HFFc6 (cell line): ENCODE data around the gene CBLL1. TPM values are rescaled to one million over a fixed set of nuclear protein-coding genes. Genes with fewer than 3 reads are reported as not detected.

Source experiments
- DNase-seq: peaks from one replicate; pipeline ENCODE4 v3.0.0-alpha.2; 2018
- H3K27ac Mint-ChIP-seq: 2 replicates; pipeline ENCODE4 v1.8.0; 2020; ENCODE audit warnings: mild to moderate bottlenecking, mixed read lengths
- H3K27me3 Mint-ChIP-seq: 2 replicates; pipeline ENCODE4 v1.8.0; 2021; ENCODE audit warnings: mild to moderate bottlenecking, moderate library complexity, mixed read lengths; ENCODE audit not compliant: insufficient read depth
- H3K36me3 Mint-ChIP-seq: 2 replicates; pipeline ENCODE4 v1.8.0; 2021; ENCODE audit warnings: low read depth, mixed read lengths
- H3K4me1 Mint-ChIP-seq: 2 replicates; pipeline ENCODE4 v1.8.0; 2020; ENCODE audit warnings: low read depth, mixed read lengths
- H3K4me3 Mint-ChIP-seq: 2 replicates; pipeline ENCODE4 v1.8.0; 2020; ENCODE audit warnings: mild to moderate bottlenecking, moderate library complexity, mixed read lengths
- H3K9me3 Mint-ChIP-seq: 2 replicates; pipeline ENCODE4 v1.8.0; 2020; ENCODE audit warnings: mild to moderate bottlenecking, mixed read lengths
- CTCF ChIP-seq: fragments of 200-600 bp; sonication (generic); IDR thresholded peaks from 2 replicates; pipeline ENCODE4 v1.5.0; 2021; ENCODE audit warnings: antibody characterized with exemption, mild to moderate bottlenecking
- total RNA-seq, 6 experiments: library from RNA; stranded (reverse); fragmentation: NEBNext Ultra II Directional; extraction: Animal tissue kit (Norgen Biotek cat#: 25700); gene quantifications; 2 replicates in 1 of 6; 3 replicates in 5 of 6; pipeline ENCODE4 v1.2.3, GENCODE V29; 2021

Gene CBLL1
- total RNA-seq, 6 experiments from 2014 or later = 20.8 to 25.7 (median 23.5) TPM

- peaks cover 29% of the 10 kb centered on the region for H3K4me1 Mint-ChIP-seq
- H3K27ac Mint-ChIP-seq = no peak overlapping the region
- no peaks in the 10 kb centered on the region for H3K36me3 Mint-ChIP-seq
- no peak for TF ChIP-seq CTCF
- H3K4me3 Mint-ChIP-seq = no peak overlapping the region
- no peaks in the 10 kb centered on the region for H3K9me3 Mint-ChIP-seq
- no peak for DNase-seq
- no peaks in the 10 kb centered on the region; the same call in 1 of the 2 replicates for H3K27me3 Mint-ChIP-seq
These were observed 31.9 kb upstream of the CBLL1 start for GRCh38 chr7:107712025-107712424.

GRCh38 chr7:107712896-107713295, 31.0 kb upstream of the CBLL1 start:
- Mint-ChIP-seq H3K27ac (no peak overlapping the region), H3K4me1 (peaks cover 29% of the 10 kb centered on the region), H3K4me3 (no peak overlapping the region), H3K27me3 (no peaks in the 10 kb centered on the region; the same call in 1 of the 2 replicates), H3K36me3 (no peaks in the 10 kb centered on the region), H3K9me3 (no peaks in the 10 kb centered on the region)
- no peak for DNase-seq
- no peak for TF ChIP-seq CTCF

GRCh38 chr7:107715531-107715930, 28.4 kb upstream of the CBLL1 start:
- peak; percentile 37 for DNase-seq
- Mint-ChIP-seq H3K4me1 (peaks cover 34% of the 10 kb centered on the region), H3K27me3 (no peaks in the 10 kb centered on the region), H3K4me3 (no peak overlapping the region), H3K36me3 (no peaks in the 10 kb centered on the region), H3K9me3 (no peaks in the 10 kb centered on the region), H3K27ac (no peak overlapping the region)
- no peak for TF ChIP-seq CTCF

- H3K4me1 Mint-ChIP-seq = peaks cover 28% of the 10 kb centered on the region
- H3K9me3 Mint-ChIP-seq = no peaks in the 10 kb centered on the region
- H3K36me3 Mint-ChIP-seq = no peaks in the 10 kb centered on the region
- no peaks in the 10 kb centered on the region for H3K27me3 Mint-ChIP-seq
- H3K27ac Mint-ChIP-seq = no peak overlapping the region
- H3K4me3 Mint-ChIP-seq = no peak overlapping the region
- no peak for DNase-seq
- TF ChIP-seq CTCF = no peak
These were observed 25.3 kb upstream of the CBLL1 start for GRCh38 chr7:107718456-107719193.

GRCh38 chr7:107721286-107721685, 22.7 kb upstream of the CBLL1 start:
- Mint-ChIP-seq H3K4me1 (peaks cover 25% of the 10 kb centered on the region), H3K36me3 (no peaks in the 10 kb centered on the region), H3K9me3 (no peaks in the 10 kb centered on the region), H3K27ac (no peak overlapping the region), H3K27me3 (no peaks in the 10 kb centered on the region), H3K4me3 (no peak overlapping the region)
- DNase-seq = no peak
- TF ChIP-seq CTCF = no peak
